ENCODE data around the gene PALS1.

PALS1 gene

DNA sequence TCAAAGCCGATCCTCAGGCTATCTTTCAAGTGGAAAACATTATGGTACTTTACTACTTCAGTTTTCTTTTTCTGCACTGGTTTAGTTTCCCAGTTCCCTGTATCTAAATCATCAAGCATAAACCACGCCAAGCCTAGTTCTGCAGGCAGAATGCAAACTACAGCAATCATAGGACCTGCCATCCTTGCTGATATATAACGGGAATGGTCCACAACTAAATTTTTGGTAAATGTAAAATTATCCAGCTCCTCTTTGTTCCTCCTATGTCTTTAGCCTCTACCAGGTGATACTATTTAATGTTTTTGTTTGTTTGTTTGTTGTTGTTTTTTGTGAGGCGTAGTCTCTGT is 19.3 kb upstream of the PALS1 start:
- TF ChIP-seq POLR2AphosphoS5 (IDR thresholded peaks at IDR 0.05; ENCODE audit: low read depth): no peak
- TF ChIP-seq, protein P1, sequence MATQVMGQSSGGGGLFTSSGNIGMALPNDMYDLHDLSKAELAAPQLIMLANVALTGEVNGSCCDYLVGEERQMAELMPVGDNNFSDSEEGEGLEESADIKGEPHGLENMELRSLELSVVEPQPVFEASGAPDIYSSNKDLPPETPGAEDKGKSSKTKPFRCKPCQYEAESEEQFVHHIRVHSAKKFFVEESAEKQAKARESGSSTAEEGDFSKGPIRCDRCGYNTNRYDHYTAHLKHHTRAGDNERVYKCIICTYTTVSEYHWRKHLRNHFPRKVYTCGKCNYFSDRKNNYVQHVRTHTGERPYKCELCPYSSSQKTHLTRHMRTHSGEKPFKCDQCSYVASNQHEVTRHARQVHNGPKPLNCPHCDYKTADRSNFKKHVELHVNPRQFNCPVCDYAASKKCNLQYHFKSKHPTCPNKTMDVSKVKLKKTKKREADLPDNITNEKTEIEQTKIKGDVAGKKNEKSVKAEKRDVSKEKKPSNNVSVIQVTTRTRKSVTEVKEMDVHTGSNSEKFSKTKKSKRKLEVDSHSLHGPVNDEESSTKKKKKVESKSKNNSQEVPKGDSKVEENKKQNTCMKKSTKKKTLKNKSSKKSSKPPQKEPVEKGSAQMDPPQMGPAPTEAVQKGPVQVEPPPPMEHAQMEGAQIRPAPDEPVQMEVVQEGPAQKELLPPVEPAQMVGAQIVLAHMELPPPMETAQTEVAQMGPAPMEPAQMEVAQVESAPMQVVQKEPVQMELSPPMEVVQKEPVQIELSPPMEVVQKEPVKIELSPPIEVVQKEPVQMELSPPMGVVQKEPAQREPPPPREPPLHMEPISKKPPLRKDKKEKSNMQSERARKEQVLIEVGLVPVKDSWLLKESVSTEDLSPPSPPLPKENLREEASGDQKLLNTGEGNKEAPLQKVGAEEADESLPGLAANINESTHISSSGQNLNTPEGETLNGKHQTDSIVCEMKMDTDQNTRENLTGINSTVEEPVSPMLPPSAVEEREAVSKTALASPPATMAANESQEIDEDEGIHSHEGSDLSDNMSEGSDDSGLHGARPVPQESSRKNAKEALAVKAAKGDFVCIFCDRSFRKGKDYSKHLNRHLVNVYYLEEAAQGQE (IDR thresholded peaks at IDR 0.05; ENCODE audit: insufficient replicate concordance, low read depth): no peak
- TF ChIP-seq GABPA (IDR thresholded peaks at IDR 0.05; ENCODE audit: low read depth): no peak
- TF ChIP-seq, protein P2, sequence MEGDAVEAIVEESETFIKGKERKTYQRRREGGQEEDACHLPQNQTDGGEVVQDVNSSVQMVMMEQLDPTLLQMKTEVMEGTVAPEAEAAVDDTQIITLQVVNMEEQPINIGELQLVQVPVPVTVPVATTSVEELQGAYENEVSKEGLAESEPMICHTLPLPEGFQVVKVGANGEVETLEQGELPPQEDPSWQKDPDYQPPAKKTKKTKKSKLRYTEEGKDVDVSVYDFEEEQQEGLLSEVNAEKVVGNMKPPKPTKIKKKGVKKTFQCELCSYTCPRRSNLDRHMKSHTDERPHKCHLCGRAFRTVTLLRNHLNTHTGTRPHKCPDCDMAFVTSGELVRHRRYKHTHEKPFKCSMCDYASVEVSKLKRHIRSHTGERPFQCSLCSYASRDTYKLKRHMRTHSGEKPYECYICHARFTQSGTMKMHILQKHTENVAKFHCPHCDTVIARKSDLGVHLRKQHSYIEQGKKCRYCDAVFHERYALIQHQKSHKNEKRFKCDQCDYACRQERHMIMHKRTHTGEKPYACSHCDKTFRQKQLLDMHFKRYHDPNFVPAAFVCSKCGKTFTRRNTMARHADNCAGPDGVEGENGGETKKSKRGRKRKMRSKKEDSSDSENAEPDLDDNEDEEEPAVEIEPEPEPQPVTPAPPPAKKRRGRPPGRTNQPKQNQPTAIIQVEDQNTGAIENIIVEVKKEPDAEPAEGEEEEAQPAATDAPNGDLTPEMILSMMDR (IDR thresholded peaks at IDR 0.05; ENCODE audit: insufficient read depth, low read length): no peak
- TF ChIP-seq SPI1 (IDR thresholded peaks at IDR 0.05; ENCODE audit: borderline replicate concordance, low read depth): no peak
- Histone ChIP-seq H3K4me3 (replicated peaks; ENCODE audit: insufficient read depth, low read length) (no peak overlapping the region), H3K27me3 (ENCODE audit: insufficient read depth, poor library complexity, severe bottlenecking) (no peaks in the 10 kb centered on the region), H3K27ac (replicated peaks) (no peak overlapping the region)
- DNase-seq (ENCODE audit: low read depth in 1 of 2, low spot score in 1 of 2): no peak

DNA sequence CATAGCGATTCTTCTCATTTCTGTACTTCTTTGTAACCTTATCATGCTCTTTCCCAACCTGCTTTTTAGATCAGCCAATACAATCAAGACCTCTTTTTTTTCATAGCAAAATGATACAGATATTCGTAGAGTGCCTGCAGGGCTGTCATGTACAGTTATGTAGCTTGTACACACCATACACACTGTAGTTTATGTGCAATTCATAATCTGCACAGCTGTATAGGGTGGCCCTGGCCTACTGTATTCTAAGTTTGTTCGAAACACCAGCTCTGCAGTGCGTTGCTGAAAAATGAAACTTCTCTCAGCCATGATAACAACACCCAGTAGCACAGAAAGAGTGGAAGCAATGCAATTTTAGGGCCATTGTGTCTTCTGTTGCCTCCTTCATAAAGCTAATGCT is 15.7 kb upstream of the PALS1 start:
- Histone ChIP-seq H3K27me3 (ENCODE audit: insufficient read depth, poor library complexity, severe bottlenecking) (no peaks in the 10 kb centered on the region), H3K27ac (replicated peaks) (no peak overlapping the region), H3K4me3 (replicated peaks; ENCODE audit: insufficient read depth, low read length) (no peak overlapping the region)
- DNase-seq (ENCODE audit: low read depth in 1 of 2, low spot score in 1 of 2): no peak
- no peak for TF ChIP-seq GABPA (IDR thresholded peaks at IDR 0.05; ENCODE audit: low read depth)
- TF ChIP-seq POLR2AphosphoS5 (IDR thresholded peaks at IDR 0.05; ENCODE audit: low read depth): no peak
- TF ChIP-seq, protein P2 (IDR thresholded peaks at IDR 0.05; ENCODE audit: insufficient read depth, low read length): no peak
- no peak for TF ChIP-seq SPI1 (IDR thresholded peaks at IDR 0.05; ENCODE audit: borderline replicate concordance, low read depth)
- TF ChIP-seq, protein P1 (IDR thresholded peaks at IDR 0.05; ENCODE audit: insufficient replicate concordance, low read depth): no peak

DNA sequence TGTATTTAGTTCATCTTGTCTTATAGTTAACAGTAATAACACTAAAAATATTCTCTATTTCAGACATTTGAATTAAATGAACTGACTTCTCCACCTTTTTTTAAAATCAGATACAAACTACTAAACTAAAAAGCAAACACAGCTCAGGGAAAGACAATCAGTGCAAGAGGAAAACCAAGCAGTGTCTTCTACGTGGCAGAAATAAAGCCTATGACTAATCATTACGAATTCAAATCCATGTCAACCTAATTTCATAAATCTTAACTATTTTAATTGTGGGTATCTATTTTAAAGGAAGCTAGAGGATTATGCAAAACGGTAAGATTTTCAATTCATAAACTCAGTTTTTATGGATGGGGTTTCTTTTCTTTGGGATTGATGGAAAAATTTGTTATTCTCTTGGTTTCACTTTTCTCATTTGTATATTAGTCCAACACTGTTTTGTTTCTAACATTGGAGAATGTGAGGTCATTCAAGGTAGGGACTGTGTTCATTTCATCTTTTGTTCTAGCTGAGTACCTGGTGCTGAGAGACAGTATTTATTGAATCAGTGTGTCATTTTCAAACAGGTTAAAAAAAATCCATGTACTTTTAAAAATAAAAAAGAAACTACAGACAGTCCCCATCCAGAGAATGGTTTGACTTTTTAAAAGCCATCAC is 12.8 kb upstream of the PALS1 start:
- Histone ChIP-seq H3K27ac (replicated peaks) (no peak overlapping the region), H3K4me3 (replicated peaks; ENCODE audit: insufficient read depth, low read length) (no peak overlapping the region), H3K27me3 (ENCODE audit: insufficient read depth, poor library complexity, severe bottlenecking) (no peaks in the 10 kb centered on the region)
- TF ChIP-seq SPI1 (IDR thresholded peaks at IDR 0.05; ENCODE audit: borderline replicate concordance, low read depth) (no peak), GABPA (IDR thresholded peaks at IDR 0.05; ENCODE audit: low read depth) (no peak), POLR2AphosphoS5 (IDR thresholded peaks at IDR 0.05; ENCODE audit: low read depth) (no peak)
- TF ChIP-seq, protein P1 (IDR thresholded peaks at IDR 0.05; ENCODE audit: insufficient replicate concordance, low read depth): no peak
- no peak for DNase-seq (ENCODE audit: low read depth in 1 of 2, low spot score in 1 of 2)
